HepG2 (cell line): ENCODE data around the gene JMJD4. TPM values are rescaled to one million over a fixed set of nuclear protein-coding genes. Genes with fewer than 3 reads are reported as not detected.

Experiments used
- ADNP ChIP-seq: sonication (generic); formaldehyde crosslinking; IDR thresholded peaks from 2 replicates; pipeline ENCODE4 v1.4.0; 2020; ENCODE audit warnings: missing genetic modification reagents
- AGO1 ChIP-seq: fragments of 200-400 bp; formaldehyde crosslinking; IDR thresholded peaks from 2 replicates; pipeline ENCODE4 v1.6.1; 2017; ENCODE audit warnings: mild to moderate bottlenecking, low read depth, low read length, moderate library complexity; ENCODE audit not compliant: poor library complexity, severe bottlenecking
- FOXA3 ChIP-seq: IDR thresholded peaks from 2 replicates; pipeline ENCODE4 v1.6.1; 2016; ENCODE audit warnings: missing genetic modification reagents, missing compliant biosample characterization
- KLF16 ChIP-seq, 2 experiments: sonication (generic) in 1 of 2; formaldehyde crosslinking in 1 of 2; IDR thresholded peaks; 2 replicates each; pipeline versions ENCODE4 v1.6.1 to v1.8.0; 2016 to 2023; ENCODE audit warnings: missing genetic modification reagents in 2 of 2, missing compliant biosample characterization in 1 of 2
- KLF6 ChIP-seq: IDR thresholded peaks from 2 replicates; pipeline ENCODE4 v1.8.0; 2016; ENCODE audit warnings: missing biosample characterization, missing genetic modification reagents
- KMT2B ChIP-seq: IDR thresholded peaks from 2 replicates; pipeline ENCODE4 v1.6.1; 2016; ENCODE audit warnings: missing genetic modification reagents, missing compliant biosample characterization
- NONO ChIP-seq, 2 experiments: fragments of 450-650 bp in 1 of 2; sonication (generic) in 1 of 2; formaldehyde crosslinking in 1 of 2; IDR thresholded peaks in 1 of 2; conservative IDR thresholded peaks in 1 of 2; 2 replicates each; pipeline versions ENCODE4 v1.6.1 to v1.8.0; 2017 to 2022; ENCODE audit warnings: mild to moderate bottlenecking in 1 of 2, missing genetic modification reagents in 1 of 2, moderate library complexity in 1 of 2
- PHF20 ChIP-seq: sonication (generic); formaldehyde crosslinking; IDR thresholded peaks from 2 replicates; pipeline ENCODE4 v1.5.0; 2020; ENCODE audit warnings: mild to moderate bottlenecking, missing genetic modification reagents
- PITX1 ChIP-seq: sonication (generic); formaldehyde crosslinking; IDR thresholded peaks from 2 replicates; pipeline ENCODE4 v1.5.1; 2020; ENCODE audit warnings: mild to moderate bottlenecking, missing genetic modification reagents
- STAG1 ChIP-seq: sonication (generic); formaldehyde crosslinking; IDR thresholded peaks from 2 replicates; pipeline ENCODE4 v1.4.0; 2020; ENCODE audit warnings: missing genetic modification reagents
- ZBTB7A ChIP-seq: sonication (generic); formaldehyde crosslinking; IDR thresholded peaks from 2 replicates; pipeline ENCODE4 v1.8.0; 2022; ENCODE audit warnings: mild to moderate bottlenecking, missing genetic modification reagents
- ZNF101 ChIP-seq: sonication (generic); formaldehyde crosslinking; IDR thresholded peaks from 2 replicates; pipeline ENCODE4 v1.4.0; 2020; ENCODE audit warnings: mild to moderate bottlenecking, low read depth, missing genetic modification reagents, borderline replicate concordance
- ZNF143 ChIP-seq: sonication (generic); formaldehyde crosslinking; IDR thresholded peaks from 2 replicates; pipeline ENCODE4 v1.4.0; 2020; ENCODE audit warnings: missing genetic modification reagents
- ZNF44 ChIP-seq: sonication (generic); formaldehyde crosslinking; IDR thresholded peaks from 2 replicates; pipeline ENCODE4 v1.5.1; 2020; ENCODE audit warnings: mild to moderate bottlenecking, missing genetic modification reagents
- polyA plus RNA-seq, 8 experiments: library from polyadenylated mRNA; depleted of rRNA in 3 of 8; stranded (reverse) in 7 of 8; unstranded in 1 of 8; fragments of >200 nt; fragmentation: Illumina TruSeq in 4 of 8; extraction: Trizol in 4 of 8; gene quantifications; 2 replicates each; pipeline versions ENCODE4 v1.2.1 to v1.2.3, GENCODE V29; 2011 to 2016; ENCODE audit warnings: low read depth in 4 of 8, missing spikeins in 1 of 8, mixed read lengths in 1 of 8; ENCODE audit not compliant: insufficient read depth in 1 of 8
- total RNA-seq, 5 experiments: library from RNA; depleted of rRNA; stranded (reverse); fragments of >200 nt; fragmentation: Illumina TruSeq; extraction: Trizol; gene quantifications; 2 replicates each; pipeline ENCODE4 v1.2.3, GENCODE V29; 2016; ENCODE audit warnings: low read depth in 1 of 5
- TF ChIP-seq, protein P1 (sequence below): sonication (generic); formaldehyde crosslinking; IDR thresholded peaks from 2 replicates; pipeline ENCODE4 v1.4.0; 2020; ENCODE audit warnings: missing genetic modification reagents, low read depth, mild to moderate bottlenecking, borderline replicate concordance
- TF ChIP-seq, protein P2 (sequence below): sonication (generic); formaldehyde crosslinking; IDR thresholded peaks from 2 replicates; pipeline ENCODE4 v1.4.0; 2020; ENCODE audit warnings: missing genetic modification reagents, mild to moderate bottlenecking, borderline replicate concordance
- TF ChIP-seq, protein P3 (sequence below): IDR thresholded peaks from 2 replicates; pipeline ENCODE4 v1.6.1; 2016; ENCODE audit warnings: mild to moderate bottlenecking

The JMJD4 gene
- total and polyA plus RNA-seq, 2 of the 13 experiments (the other 11 are each of a cell fraction or from before 2014, with no cell fraction given): 10.2 to 29.0 TPM

- TF ChIP-seq ZNF101 (CRISPR knock-in tag) (no peak), ZNF143 (CRISPR knock-in tag) (0 out of 2 replicates have a peak, but pooled peaks have one; percentile 3), FOXA3 (CRISPR knock-in tag) (no peak), STAG1 (CRISPR knock-in tag) (no peak), ADNP (CRISPR knock-in tag) (no peak), PHF20 (CRISPR knock-in tag) (no peak), KMT2B (CRISPR knock-in tag) (0 out of 2 replicates have a peak, but pooled peaks have one; percentile 5), AGO1 (no peak), PITX1 (CRISPR knock-in tag) (no peak), KLF6 (no peak), NONO (IDR thresholded peaks at IDR 0.05) (no peak), NONO (CRISPR knock-in tag; conservative IDR thresholded peaks at IDR 0.05) (peak; percentile 14; the same call in 1 of the 2 replicates), ZBTB7A (CRISPR knock-in tag) (no peak), KLF16 (CRISPR knock-in tag; IDR thresholded peaks at IDR 0.05) (no peak), ZNF44 (CRISPR knock-in tag) (no peak)
- TF ChIP-seq, protein P1, sequence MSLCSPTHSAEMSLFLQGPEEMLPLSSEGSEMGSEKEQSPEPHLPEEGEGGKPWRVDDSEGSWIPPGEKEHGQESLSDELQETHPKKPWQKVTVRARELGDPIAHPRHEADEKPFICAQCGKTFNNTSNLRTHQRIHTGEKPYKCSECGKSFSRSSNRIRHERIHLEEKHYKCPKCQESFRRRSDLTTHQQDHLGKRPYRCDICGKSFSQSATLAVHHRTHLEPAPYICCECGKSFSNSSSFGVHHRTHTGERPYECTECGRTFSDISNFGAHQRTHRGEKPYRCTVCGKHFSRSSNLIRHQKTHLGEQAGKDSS (CRISPR knock-in tag): peak; percentile 61; the same call in 1 of the 2 replicates
- TF ChIP-seq, protein P2, sequence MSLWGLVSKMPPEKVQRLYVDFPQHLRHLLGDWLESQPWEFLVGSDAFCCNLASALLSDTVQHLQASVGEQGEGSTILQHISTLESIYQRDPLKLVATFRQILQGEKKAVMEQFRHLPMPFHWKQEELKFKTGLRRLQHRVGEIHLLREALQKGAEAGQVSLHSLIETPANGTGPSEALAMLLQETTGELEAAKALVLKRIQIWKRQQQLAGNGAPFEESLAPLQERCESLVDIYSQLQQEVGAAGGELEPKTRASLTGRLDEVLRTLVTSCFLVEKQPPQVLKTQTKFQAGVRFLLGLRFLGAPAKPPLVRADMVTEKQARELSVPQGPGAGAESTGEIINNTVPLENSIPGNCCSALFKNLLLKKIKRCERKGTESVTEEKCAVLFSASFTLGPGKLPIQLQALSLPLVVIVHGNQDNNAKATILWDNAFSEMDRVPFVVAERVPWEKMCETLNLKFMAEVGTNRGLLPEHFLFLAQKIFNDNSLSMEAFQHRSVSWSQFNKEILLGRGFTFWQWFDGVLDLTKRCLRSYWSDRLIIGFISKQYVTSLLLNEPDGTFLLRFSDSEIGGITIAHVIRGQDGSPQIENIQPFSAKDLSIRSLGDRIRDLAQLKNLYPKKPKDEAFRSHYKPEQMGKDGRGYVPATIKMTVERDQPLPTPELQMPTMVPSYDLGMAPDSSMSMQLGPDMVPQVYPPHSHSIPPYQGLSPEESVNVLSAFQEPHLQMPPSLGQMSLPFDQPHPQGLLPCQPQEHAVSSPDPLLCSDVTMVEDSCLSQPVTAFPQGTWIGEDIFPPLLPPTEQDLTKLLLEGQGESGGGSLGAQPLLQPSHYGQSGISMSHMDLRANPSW (CRISPR knock-in tag): no peak
- TF ChIP-seq, protein P3, sequence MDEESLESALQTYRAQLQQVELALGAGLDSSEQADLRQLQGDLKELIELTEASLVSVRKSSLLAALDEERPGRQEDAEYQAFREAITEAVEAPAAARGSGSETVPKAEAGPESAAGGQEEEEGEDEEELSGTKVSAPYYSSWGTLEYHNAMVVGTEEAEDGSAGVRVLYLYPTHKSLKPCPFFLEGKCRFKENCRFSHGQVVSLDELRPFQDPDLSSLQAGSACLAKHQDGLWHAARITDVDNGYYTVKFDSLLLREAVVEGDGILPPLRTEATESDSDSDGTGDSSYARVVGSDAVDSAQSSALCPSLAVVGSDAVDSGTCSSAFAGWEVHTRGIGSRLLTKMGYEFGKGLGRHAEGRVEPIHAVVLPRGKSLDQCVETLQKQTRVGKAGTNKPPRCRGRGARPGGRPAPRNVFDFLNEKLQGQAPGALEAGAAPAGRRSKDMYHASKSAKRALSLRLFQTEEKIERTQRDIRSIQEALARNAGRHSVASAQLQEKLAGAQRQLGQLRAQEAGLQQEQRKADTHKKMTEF: peak; percentile 3; the same call in 1 of the 2 replicates
Observed at GRCh38 chr1:227735539-227736285, 610 bp upstream of the JMJD4 start (continued).
